ENCODE data around the gene PBLD. TPM values are rescaled to one million over a fixed set of nuclear protein-coding genes. Genes with fewer than 3 reads are reported as not detected.

PBLD gene
- total and polyA plus RNA-seq, 7 donors = 0.77 to 2.9 (median 1.9) TPM

DNA sequence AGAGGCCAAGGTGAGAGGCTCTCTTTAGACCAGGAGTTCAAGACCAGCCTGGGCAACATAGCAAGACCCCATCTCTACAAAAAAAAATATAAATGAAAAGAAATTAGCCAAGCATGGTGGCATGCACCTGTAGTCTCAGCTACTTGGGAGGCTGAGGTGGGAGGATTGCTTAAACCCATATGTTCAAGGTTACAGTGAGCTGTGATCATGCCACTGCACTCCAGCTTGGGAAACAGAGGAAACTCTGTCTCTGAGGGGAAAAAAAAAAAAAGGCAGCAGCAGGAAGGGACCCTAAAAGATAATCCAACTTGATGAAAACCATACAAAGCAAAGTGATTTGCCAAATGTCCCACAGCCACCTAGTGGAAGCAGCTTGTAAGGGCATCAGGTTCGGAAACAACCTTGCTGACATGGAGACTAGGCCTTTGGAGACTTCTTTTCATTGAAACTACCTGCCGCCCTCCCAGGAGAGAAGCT, 15.6 kb upstream of the PBLD start:
- WGBS, 3 donors = 58 to 68% (median 64%) methylated on average over 2 of the region's 2 CpGs
- ATAC-seq = peak in 3 of 4 donors; percentile 56 to 68 (median 57)
- TF ChIP-seq, protein P1, sequence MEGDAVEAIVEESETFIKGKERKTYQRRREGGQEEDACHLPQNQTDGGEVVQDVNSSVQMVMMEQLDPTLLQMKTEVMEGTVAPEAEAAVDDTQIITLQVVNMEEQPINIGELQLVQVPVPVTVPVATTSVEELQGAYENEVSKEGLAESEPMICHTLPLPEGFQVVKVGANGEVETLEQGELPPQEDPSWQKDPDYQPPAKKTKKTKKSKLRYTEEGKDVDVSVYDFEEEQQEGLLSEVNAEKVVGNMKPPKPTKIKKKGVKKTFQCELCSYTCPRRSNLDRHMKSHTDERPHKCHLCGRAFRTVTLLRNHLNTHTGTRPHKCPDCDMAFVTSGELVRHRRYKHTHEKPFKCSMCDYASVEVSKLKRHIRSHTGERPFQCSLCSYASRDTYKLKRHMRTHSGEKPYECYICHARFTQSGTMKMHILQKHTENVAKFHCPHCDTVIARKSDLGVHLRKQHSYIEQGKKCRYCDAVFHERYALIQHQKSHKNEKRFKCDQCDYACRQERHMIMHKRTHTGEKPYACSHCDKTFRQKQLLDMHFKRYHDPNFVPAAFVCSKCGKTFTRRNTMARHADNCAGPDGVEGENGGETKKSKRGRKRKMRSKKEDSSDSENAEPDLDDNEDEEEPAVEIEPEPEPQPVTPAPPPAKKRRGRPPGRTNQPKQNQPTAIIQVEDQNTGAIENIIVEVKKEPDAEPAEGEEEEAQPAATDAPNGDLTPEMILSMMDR (IDR thresholded peaks at IDR 0.05) = peak; percentile 55
- intact Hi-C loops (cut with DNase I) = no loop called here
- Histone ChIP-seq H3K27ac (no peak overlapping the region), H3K4me3 (no peak overlapping the region), H3K4me1 (peaks cover 7% of the 10 kb centered on the region), H3K9me3 (no peaks in the 10 kb centered on the region), H3K36me3 (ENCODE audit: insufficient read depth in 1 of 2, low read depth in 1 of 2) (peaks cover 0 to 74% of the 10 kb centered on the region in 2 donors), H3K27me3 (ENCODE audit: insufficient read depth in 3 of 3, low read length in 2 of 3) (no peaks in the 10 kb centered on the region)
- DNase-seq = no peak

DNA sequence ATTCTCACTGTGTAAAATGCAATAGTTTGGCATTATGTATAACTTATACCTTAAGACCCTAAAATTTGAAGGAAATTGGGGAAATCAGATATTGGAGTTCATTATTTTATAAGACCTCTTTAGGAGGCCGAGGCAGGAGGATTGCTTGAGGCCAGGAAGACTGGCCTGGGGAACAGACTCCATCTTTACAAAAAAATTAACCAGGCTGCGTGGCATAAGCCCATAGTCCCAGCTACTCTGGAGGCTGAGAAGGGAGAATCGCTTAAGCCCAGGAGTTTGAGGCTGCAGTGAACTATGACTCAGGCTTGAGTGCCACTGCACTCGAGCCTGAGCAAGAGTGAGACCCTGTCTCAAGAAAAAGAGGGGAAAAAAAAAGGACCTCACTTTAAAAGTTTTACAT, 14.0 kb upstream of the PBLD start:
- H3K27ac ChIP-seq = no peak overlapping the region
- intact Hi-C loops (cut with DNase I) = no loop called here
- H3K36me3 ChIP-seq (ENCODE audit: insufficient read depth in 1 of 2, low read depth in 1 of 2) = peaks cover 0 to 74% of the 10 kb centered on the region in 2 donors
- WGBS, 3 donors = 82 to 100% (median 94%) methylated on average over 4 of the region's 4 CpGs
- H3K4me3 ChIP-seq = no peak overlapping the region
- ATAC-seq = no peak
- TF ChIP-seq, protein P1 (IDR thresholded peaks at IDR 0.05) = no peak
- peaks cover 7% of the 10 kb centered on the region for H3K4me1 ChIP-seq
- H3K27me3 ChIP-seq (ENCODE audit: insufficient read depth in 3 of 3, low read length in 2 of 3) = no peaks in the 10 kb centered on the region
- no peak for DNase-seq
- no peaks in the 10 kb centered on the region for H3K9me3 ChIP-seq

DNA sequence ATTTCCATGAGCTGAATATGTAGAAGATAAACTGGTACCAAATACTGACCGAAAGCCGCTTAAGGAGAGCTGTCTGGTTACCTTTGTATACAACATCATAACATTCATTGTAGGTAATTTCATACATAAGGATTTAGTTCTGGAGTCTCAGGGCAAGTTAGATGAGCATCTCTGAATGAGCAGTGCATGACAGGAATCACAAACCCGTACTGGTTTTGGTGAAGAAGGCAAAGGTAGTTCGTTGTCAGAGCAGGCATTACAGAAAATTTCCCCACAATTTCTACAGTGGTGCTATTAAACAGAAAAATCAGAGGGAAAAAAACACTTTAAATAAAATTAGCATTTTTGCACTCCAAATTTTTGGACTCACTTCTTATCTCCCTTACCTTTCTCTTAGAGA, 12.9 kb upstream of the PBLD start:
- no peaks in the 10 kb centered on the region for H3K9me3 ChIP-seq
- H3K4me1 ChIP-seq = peaks cover 7% of the 10 kb centered on the region
- no peak for ATAC-seq
- no peak for DNase-seq
- WGBS, 3 donors = 88 to 92% (median 89%) methylated on average over 4 of the region's 4 CpGs
- no peak overlapping the region for H3K27ac ChIP-seq
- TF ChIP-seq, protein P1 (IDR thresholded peaks at IDR 0.05) = no peak
- H3K27me3 ChIP-seq (ENCODE audit: insufficient read depth in 3 of 3, low read length in 2 of 3) = no peaks in the 10 kb centered on the region
- peaks cover 5 to 74% of the 10 kb centered on the region in 2 donors for H3K36me3 ChIP-seq (ENCODE audit: insufficient read depth in 1 of 2, low read depth in 1 of 2)
- intact Hi-C loops (cut with DNase I) = no loop called here
- no peak overlapping the region for H3K4me3 ChIP-seq

- no peak overlapping the region for H3K4me3 ChIP-seq
- ATAC-seq = no peak
- H3K4me1 ChIP-seq = peaks cover 11% of the 10 kb centered on the region
- WGBS, 3 donors = 90 to 92% (median 91%) methylated on average over 3 of the region's 3 CpGs
- DNase-seq = no peak
- no peaks in the 10 kb centered on the region for H3K27me3 ChIP-seq (ENCODE audit: insufficient read depth in 3 of 3, low read length in 2 of 3)
- TF ChIP-seq, protein P1 (IDR thresholded peaks at IDR 0.05) = no peak
- H3K27ac ChIP-seq = no peak overlapping the region
- H3K36me3 ChIP-seq (ENCODE audit: insufficient read depth in 1 of 2, low read depth in 1 of 2) = peaks cover 8 to 89% of the 10 kb centered on the region in 2 donors
- intact Hi-C loops (cut with DNase I) = no loop called here
- H3K9me3 ChIP-seq = no peaks in the 10 kb centered on the region
These were observed 10.3 kb upstream of the PBLD start for GRCh38 chr10:68342909-68343516.

Data from psoas muscle (tissue), 8 donors.